Measurements from ENCODE around the gene DHX57. TPM values are rescaled to one million over a fixed set of nuclear protein-coding genes. Genes with fewer than 3 reads are reported as not detected.
"Not testable (repeated sequence)": the region's sequence is repeated elsewhere in the genome, so short reads cannot be mapped to it uniquely, and the experiment has no call there.

The DHX57 gene
- polyA plus RNA-seq, 6 donors from 2014 or later, result 7.2 to 13.2 (median 9.9) TPM

DNA sequence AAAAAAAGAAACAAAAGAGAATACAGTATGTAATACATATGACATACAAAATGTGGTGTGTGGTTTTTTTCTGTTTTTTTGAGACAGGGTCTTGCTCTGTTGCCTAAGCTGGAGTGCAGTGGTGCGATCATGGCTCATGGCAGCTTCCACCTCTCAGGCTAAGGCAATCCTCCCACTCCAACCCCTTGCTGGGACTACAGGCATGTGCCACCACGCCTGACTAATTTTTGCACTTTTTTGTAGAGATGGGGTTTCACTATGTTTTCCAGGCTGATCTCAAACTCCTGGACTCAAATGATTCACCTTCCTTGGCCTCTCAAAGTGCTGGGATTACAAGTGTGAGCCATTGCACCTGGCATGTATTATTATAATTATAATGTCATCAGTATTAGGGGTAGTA, 38.9 kb downstream of the DHX57 start:
- H3K9me3 Mint-ChIP-seq, result no peaks in the 10 kb centered on the region
- ATAC-seq (ENCODE audit: low read depth in 2 of 2) (peak; percentile 1 to 11), DNase-seq (peak; percentile 8)
- H3K27ac Mint-ChIP-seq, result peak overlapping the region; percentile 52 to 96 (median 92)
- peak overlapping the region in 6 of 8 donors; percentile 12 to 83 (median 57) for H3K4me3 Mint-ChIP-seq
- no peaks in the 10 kb centered on the region for H3K27me3 Mint-ChIP-seq
- H3K4me1 Mint-ChIP-seq, result peaks cover 26 to 60% (median 33%) of the 10 kb centered on the region in 3 donors
- H3K36me3 Mint-ChIP-seq, result peaks cover 0 to 21% of the 10 kb centered on the region in 2 donors

- Mint-ChIP-seq H3K4me3 (peak overlapping the region; percentile 12 to 86 (median 72)), H3K36me3 (peaks cover 0 to 14% of the 10 kb centered on the region in 2 donors), H3K9me3 (no peaks in the 10 kb centered on the region), H3K27ac (peak overlapping the region; percentile 52 to 96 (median 92)), H3K4me1 (peaks cover 26 to 52% (median 28%) of the 10 kb centered on the region in 3 donors), H3K27me3 (no peaks in the 10 kb centered on the region)
- DNase-seq (peak; percentile 70), ATAC-seq (ENCODE audit: low read depth in 2 of 2) (peak; percentile 94)
These were observed 39.7 kb downstream of the DHX57 start for GRCh38 chr2:38835990-38836389.

GRCh38 chr2:38835015-38835601, 40.6 kb downstream of the DHX57 start:
- no peak for ATAC-seq (ENCODE audit: low read depth in 2 of 2)

GRCh38 chr2:38830526-38831159, 45.1 kb downstream of the DHX57 start:
- Mint-ChIP-seq H3K4me3 (peak overlapping the region in 1 of 8 donors; percentile 55), H3K36me3 (peaks cover 0 to 6% of the 10 kb centered on the region in 2 donors), H3K27me3 (no peaks in the 10 kb centered on the region), H3K9me3 (no peaks in the 10 kb centered on the region), H3K27ac (no peak overlapping the region), H3K4me1 (peaks cover 7 to 12% (median 11%) of the 10 kb centered on the region in 3 donors)
- DNase-seq (no peak), ATAC-seq (ENCODE audit: low read depth in 2 of 2) (no peak)

More at GRCh38 chr2:38835015-38835601, 40.6 kb downstream of the DHX57 start:
- no peaks in the 10 kb centered on the region for H3K27me3 Mint-ChIP-seq
- H3K4me3 Mint-ChIP-seq, result peak overlapping the region in 1 of 8 donors; percentile 9
- H3K9me3 Mint-ChIP-seq, result no peaks in the 10 kb centered on the region
- peaks cover 0 to 14% of the 10 kb centered on the region in 2 donors for H3K36me3 Mint-ChIP-seq
- peak overlapping the region in 5 of 6 donors; percentile 52 to 96 (median 84) for H3K27ac Mint-ChIP-seq
- DNase-seq, result no peak
- H3K4me1 Mint-ChIP-seq, result peaks cover 25 to 43% (median 26%) of the 10 kb centered on the region in 3 donors

DNA sequence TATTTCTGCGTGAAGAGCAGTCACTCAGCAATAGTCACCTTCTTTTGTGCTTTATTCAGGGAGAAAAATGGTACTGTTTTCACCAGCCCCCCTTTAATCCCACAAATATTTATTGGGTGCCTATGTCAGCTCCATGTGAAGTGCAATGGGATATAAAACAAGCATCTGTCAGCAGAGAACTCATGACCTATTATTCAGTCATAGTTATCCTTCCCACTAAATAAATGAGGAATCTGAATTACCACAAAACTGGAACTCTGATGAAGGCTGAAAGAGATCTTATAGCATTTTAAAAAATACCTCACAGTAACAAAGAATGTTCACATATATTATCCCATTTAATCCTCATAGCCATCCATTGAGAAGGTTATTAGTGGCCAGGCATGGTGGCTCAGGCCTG, 45.8 kb downstream of the DHX57 start:
- H3K9me3 Mint-ChIP-seq, result no peaks in the 10 kb centered on the region
- H3K4me3 Mint-ChIP-seq, result no peak overlapping the region
- peaks cover under 1 to 8% (median 5%) of the 10 kb centered on the region in 3 donors for H3K4me1 Mint-ChIP-seq
- DNase-seq (no peak), ATAC-seq (ENCODE audit: low read depth in 2 of 2) (no peak)
- no peak overlapping the region for H3K27ac Mint-ChIP-seq
- no peaks in the 10 kb centered on the region for H3K27me3 Mint-ChIP-seq
- peaks cover 0 to 6% of the 10 kb centered on the region in 2 donors for H3K36me3 Mint-ChIP-seq

DNA sequence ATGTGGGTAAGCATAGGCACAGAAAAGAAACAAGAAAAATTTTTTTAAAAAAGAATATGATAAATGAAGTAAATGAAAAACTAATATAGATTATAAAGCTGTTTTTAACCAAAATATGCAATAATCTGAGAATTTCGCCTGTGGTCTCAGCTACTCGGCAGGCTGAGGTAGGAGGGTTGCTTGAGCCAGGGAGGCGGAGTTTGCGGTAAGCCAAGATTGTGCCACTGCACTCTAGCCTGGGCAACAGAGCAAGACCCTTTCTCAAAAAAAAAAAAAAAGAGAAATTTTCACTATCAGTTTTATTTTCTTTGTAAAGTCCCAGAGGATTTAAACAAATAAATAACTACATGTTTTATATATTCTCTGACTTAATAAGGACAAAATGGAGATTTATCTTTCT, 47.3 kb downstream of the DHX57 start:
- no peak overlapping the region for H3K4me3 Mint-ChIP-seq
- H3K27ac Mint-ChIP-seq, result no peak overlapping the region
- H3K9me3 Mint-ChIP-seq, result peaks cover 0 to 2% (median 0%) of the 10 kb centered on the region in 7 donors
- ATAC-seq (ENCODE audit: low read depth in 2 of 2) (no peak), DNase-seq (no peak)
- peaks cover 7 to 8% of the 10 kb centered on the region in 2 donors for H3K36me3 Mint-ChIP-seq
- no peaks in the 10 kb centered on the region for H3K27me3 Mint-ChIP-seq
- H3K4me1 Mint-ChIP-seq, result peaks cover 0 to 4% (median 0%) of the 10 kb centered on the region in 3 donors

DNA sequence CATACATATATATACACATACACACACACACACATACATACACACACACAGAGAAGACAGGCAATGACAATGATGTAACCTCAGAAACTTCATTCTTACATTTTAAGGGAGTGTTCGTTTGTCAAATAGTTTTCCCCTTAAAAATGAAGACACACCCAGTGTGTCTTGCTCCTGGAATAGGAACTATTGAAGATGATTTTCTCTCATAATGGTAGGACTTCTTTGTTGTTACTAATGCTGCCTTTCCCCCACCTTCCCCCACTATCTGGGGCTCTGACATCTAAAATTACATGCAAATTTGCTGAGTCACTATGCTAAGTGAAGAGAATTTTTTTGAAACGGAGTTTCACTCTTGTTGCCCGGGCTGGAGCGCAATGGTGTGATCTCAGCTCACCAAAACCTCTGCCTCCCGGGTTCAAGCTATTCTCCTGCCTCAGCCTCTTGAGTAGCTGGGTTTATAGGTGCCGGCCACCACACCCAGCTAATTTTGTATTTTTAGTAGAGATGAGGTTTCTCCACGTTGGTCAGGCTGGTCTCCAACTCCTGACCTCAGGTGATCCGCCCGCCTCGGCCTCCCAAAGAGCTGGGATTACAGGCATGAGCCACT, 48.1 kb downstream of the DHX57 start:
- not testable (repeated sequence) for ATAC-seq (ENCODE audit: low read depth in 2 of 2); H3K27ac Mint-ChIP-seq; H3K27me3 Mint-ChIP-seq; H3K4me3 Mint-ChIP-seq; DNase-seq; H3K4me1 Mint-ChIP-seq; H3K9me3 Mint-ChIP-seq
- peaks cover 13 to 15% of the 10 kb centered on the region in 2 donors for H3K36me3 Mint-ChIP-seq

DNA sequence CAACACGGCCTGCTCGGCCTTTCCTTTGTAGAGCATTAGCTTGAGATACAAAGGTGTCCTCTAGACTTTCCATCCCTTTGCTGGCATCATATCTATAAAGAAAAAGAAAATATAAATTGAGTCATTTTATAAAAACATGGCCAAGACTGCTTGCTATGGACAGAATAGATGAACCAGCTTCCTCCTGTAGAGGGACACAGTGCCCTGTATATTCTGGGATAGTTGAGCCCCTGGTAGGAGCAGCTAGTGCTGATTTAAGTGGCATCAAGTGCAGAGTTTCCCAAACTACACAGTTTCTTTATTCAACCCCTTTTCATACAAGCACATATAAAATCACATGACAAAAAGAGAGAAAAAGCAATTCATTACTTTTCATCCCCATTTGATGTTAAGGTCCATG, 49.8 kb downstream of the DHX57 start:
- Mint-ChIP-seq H3K4me1 (peaks cover 0 to 4% (median 0%) of the 10 kb centered on the region in 3 donors), H3K4me3 (no peak overlapping the region), H3K9me3 (peaks cover 0 to 2% (median 0%) of the 10 kb centered on the region in 7 donors), H3K27me3 (no peaks in the 10 kb centered on the region), H3K36me3 (peaks cover 21 to 25% of the 10 kb centered on the region in 2 donors), H3K27ac (no peak overlapping the region)
- ATAC-seq (ENCODE audit: low read depth in 2 of 2), result no peak
- DNase-seq, result no peak

DNA sequence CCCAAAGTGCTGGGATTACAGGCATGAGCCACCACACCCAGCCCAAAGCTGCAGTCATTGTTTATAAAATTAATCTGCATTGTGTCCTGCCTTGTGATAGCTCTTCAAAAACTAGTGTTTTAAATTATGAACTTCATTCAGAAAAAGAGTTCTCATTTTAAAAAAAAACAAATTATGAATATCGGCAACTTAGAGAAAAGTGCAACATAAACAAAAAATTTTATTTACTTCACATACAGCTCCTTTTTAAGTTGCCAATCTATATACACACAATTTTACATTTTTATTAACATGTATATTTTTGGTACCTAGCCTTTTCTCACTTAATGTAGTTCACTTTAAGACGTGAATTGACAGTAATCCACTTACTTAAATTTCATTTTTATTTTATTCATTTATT, 50.8 kb downstream of the DHX57 start:
- H3K9me3 Mint-ChIP-seq, result peaks cover 0 to 2% (median 0%) of the 10 kb centered on the region in 7 donors
- no peak overlapping the region for H3K4me3 Mint-ChIP-seq
- no peak for DNase-seq
- no peak overlapping the region for H3K27ac Mint-ChIP-seq
- no peak for ATAC-seq (ENCODE audit: low read depth in 2 of 2)
- no peaks in the 10 kb centered on the region for H3K27me3 Mint-ChIP-seq
- H3K4me1 Mint-ChIP-seq, result peaks cover 0 to 4% (median 0%) of the 10 kb centered on the region in 3 donors
- peaks cover 23 to 27% of the 10 kb centered on the region in 2 donors for H3K36me3 Mint-ChIP-seq

DNA sequence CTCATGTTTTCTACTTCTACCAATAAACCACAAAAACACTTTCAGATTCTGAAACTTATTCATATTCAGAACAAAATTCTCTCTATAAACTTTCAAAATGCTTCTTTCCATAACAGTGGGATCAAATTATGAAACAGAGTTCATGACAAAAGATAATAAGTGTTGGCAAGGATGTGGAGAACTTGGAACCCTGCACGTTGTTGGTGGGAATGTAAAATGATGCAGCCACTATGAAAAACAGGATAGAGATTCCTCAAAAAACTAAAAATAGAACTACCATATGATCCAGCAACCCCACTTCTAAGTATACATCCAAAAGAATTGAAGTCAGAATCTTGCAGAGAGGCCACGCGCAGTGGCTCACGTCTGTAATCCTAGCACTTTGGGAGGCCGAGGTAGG, 52.3 kb downstream of the DHX57 start:
- Mint-ChIP-seq H3K9me3 (peaks cover 0 to 2% (median 0%) of the 10 kb centered on the region in 7 donors), H3K27me3 (no peaks in the 10 kb centered on the region), H3K36me3 (peaks cover 29 to 33% of the 10 kb centered on the region in 2 donors), H3K4me1 (peaks cover 0 to 4% (median 0%) of the 10 kb centered on the region in 3 donors), H3K4me3 (no peak overlapping the region), H3K27ac (peak overlapping the region in 1 of 6 donors; percentile 15)
- ATAC-seq (ENCODE audit: low read depth in 2 of 2) (no peak), DNase-seq (no peak)

- no peaks in the 10 kb centered on the region for H3K9me3 Mint-ChIP-seq
- no peaks in the 10 kb centered on the region for H3K4me1 Mint-ChIP-seq
- H3K27me3 Mint-ChIP-seq, result no peaks in the 10 kb centered on the region
- peaks cover 29 to 39% of the 10 kb centered on the region in 2 donors for H3K36me3 Mint-ChIP-seq
- no peak for ATAC-seq (ENCODE audit: low read depth in 2 of 2)
- H3K27ac Mint-ChIP-seq, result peak overlapping the region in 1 of 6 donors; percentile 12
- no peak for DNase-seq
- H3K4me3 Mint-ChIP-seq, result no peak overlapping the region
These were observed 57.2 kb downstream of the DHX57 start for GRCh38 chr2:38818565-38818964.

- ATAC-seq (ENCODE audit: low read depth in 2 of 2), result no peak
- no peaks in the 10 kb centered on the region for H3K27me3 Mint-ChIP-seq
- peaks cover 16 to 24% of the 10 kb centered on the region in 2 donors for H3K36me3 Mint-ChIP-seq
- H3K27ac Mint-ChIP-seq, result no peak overlapping the region
- no peak for DNase-seq
- H3K9me3 Mint-ChIP-seq, result no peaks in the 10 kb centered on the region
- H3K4me3 Mint-ChIP-seq, result no peak overlapping the region
- peaks cover 0 to 1% (median 0%) of the 10 kb centered on the region in 3 donors for H3K4me1 Mint-ChIP-seq
These were observed 59.8 kb downstream of the DHX57 start for GRCh38 chr2:38815936-38816335.

GRCh38 chr2:38810488-38810887, 65.2 kb downstream of the DHX57 start:
- Mint-ChIP-seq H3K36me3 (peaks cover 4 to 8% of the 10 kb centered on the region in 2 donors), H3K27ac (peak overlapping the region in 2 of 6 donors; percentile 16 to 78), H3K27me3 (no peaks in the 10 kb centered on the region), H3K4me1 (peaks cover 0 to 7% (median 2%) of the 10 kb centered on the region in 3 donors), H3K4me3 (no peak overlapping the region), H3K9me3 (no peaks in the 10 kb centered on the region)
- DNase-seq (no peak), ATAC-seq (ENCODE audit: low read depth in 2 of 2) (no peak)

Data from naive B cell (primary cell).